Left cardiac atrium (tissue), 4 donors: ENCODE results near the gene HS2ST1. TPM values are rescaled to one million over a fixed set of nuclear protein-coding genes. Genes with fewer than 3 reads are reported as not detected.
A peak's percentile ranks its signal among the peaks of the same experiment; 100 is the strongest.
"Not testable (repeated sequence)": the region's sequence is repeated elsewhere in the genome, so short reads cannot be mapped to it uniquely, and the experiment has no call there.

Experiments
- ATAC-seq, 2 donors: fragments of 200-7000 bp; cut with Tn5 transposase; one replicate each; pipeline ENCODE4 v1.9.1; 2020; ENCODE audit warnings: mild to moderate bottlenecking in 2 of 2, moderate library complexity in 2 of 2
- DNase-seq: peaks from one replicate; pipeline ENCODE4 v3.0.0-alpha.2; 2020
- intact Hi-C, 2 donors: fragments of 100-400 bp; cut with DNase I; formaldehyde crosslinking; loops; one replicate each; pipeline versions ENCODE4 v1.14.1 to v1.15.1; 2022 to 2023
- total RNA-seq, 2 donors: library from RNA; stranded (reverse); fragmentation: NEBNext Ultra II Directional; extraction: Animal tissue kit (Norgen Biotek cat#: 25700); gene quantifications; one replicate each; pipeline ENCODE4 v1.2.1, GENCODE V29; 2021
- donor health status: DM: no; HTN: yes; CAD: no.
- donor health status: DM: no; HTN: yes; CAD: no; lungs with severe emphysema.
- donor health status: DM: yes; HTN: yes; CAD: no.
- donor health status: Dilated cardiomyopathy.

HS2ST1 gene
- total RNA-seq, 2 donors from 2014 or later = 12.8 to 12.9 TPM

- DNase-seq (no peak), ATAC-seq (no peak)
- intact Hi-C loops = no loop called here
Measured at GRCh38 chr1:87045761-87046304, 131.4 kb downstream of the HS2ST1 start.

- intact Hi-C loops = no loop called here
- ATAC-seq (no peak), DNase-seq (no peak)
Measured at GRCh38 chr1:87046951-87047350, 132.5 kb downstream of the HS2ST1 start.

GRCh38 chr1:87048237-87048636 is 133.8 kb downstream of the HS2ST1 start:
- ATAC-seq (no peak), DNase-seq (no peak)
- intact Hi-C loops = no loop called here

GRCh38 chr1:87051965-87052364 is 137.5 kb downstream of the HS2ST1 start:
- intact Hi-C loops = no loop called here
- ATAC-seq (no peak), DNase-seq (no peak)

- DNase-seq (no peak), ATAC-seq (no peak)
- intact Hi-C loops = no loop called here
Measured at GRCh38 chr1:87052400-87052799, 138.0 kb downstream of the HS2ST1 start.

- DNase-seq = no peak
- no peak for ATAC-seq
- intact Hi-C loops = no loop called here
Measured at GRCh38 chr1:87052961-87053360, 138.5 kb downstream of the HS2ST1 start.

- ATAC-seq (no peak), DNase-seq (no peak)
- intact Hi-C loops = no loop called here
Measured at GRCh38 chr1:87053446-87053845, 139.0 kb downstream of the HS2ST1 start.

- ATAC-seq (no peak), DNase-seq (no peak)
- intact Hi-C loops = no loop called here
Measured at GRCh38 chr1:87056974-87057373, 142.5 kb downstream of the HS2ST1 start.

GRCh38 chr1:87058343-87058649 is 143.9 kb downstream of the HS2ST1 start:
- intact Hi-C loops = no loop called here
- no peak for DNase-seq
- peak in 1 of 2 donors; percentile 25 for ATAC-seq

GRCh38 chr1:87061742-87062156 is 147.3 kb downstream of the HS2ST1 start:
- ATAC-seq = no peak
- intact Hi-C loops = no loop called here
- no peak for DNase-seq

GRCh38 chr1:87062687-87063086 is 148.3 kb downstream of the HS2ST1 start:
- no peak for ATAC-seq
- no peak for DNase-seq
- intact Hi-C loops = no loop called here

- ATAC-seq = no peak
- intact Hi-C loops = no loop called here
- DNase-seq = no peak
Measured at GRCh38 chr1:87064309-87064708, 149.9 kb downstream of the HS2ST1 start.

GRCh38 chr1:87064986-87065385 is 150.6 kb downstream of the HS2ST1 start:
- DNase-seq (no peak), ATAC-seq (no peak)
- intact Hi-C loops = no loop called here

- ATAC-seq, intact Hi-C loops, DNase-seq: not testable (repeated sequence)
Measured at GRCh38 chr1:87066708-87067107, 152.3 kb downstream of the HS2ST1 start.

- intact Hi-C loops = no loop called here
- no peak for DNase-seq
Measured at GRCh38 chr1:87072411-87072810, 158.0 kb downstream of the HS2ST1 start.

GRCh38 chr1:87072904-87073303 is 158.5 kb downstream of the HS2ST1 start:
- no peak for DNase-seq
- ATAC-seq = no peak
- intact Hi-C loops = no loop called here

More at GRCh38 chr1:87072411-87072810, 158.0 kb downstream of the HS2ST1 start:
- ATAC-seq = no peak

GRCh38 chr1:87074001-87074795 is 159.8 kb downstream of the HS2ST1 start:
- DNase-seq = no peak
- ATAC-seq = no peak
- intact Hi-C loops = no loop called here

GRCh38 chr1:87077959-87078639 is 163.7 kb downstream of the HS2ST1 start:
- DNase-seq = no peak
- ATAC-seq = no peak
- intact Hi-C loops = no loop called here

GRCh38 chr1:87084244-87084836 is 169.9 kb downstream of the HS2ST1 start:
- intact Hi-C loops = loop anchor here (10.0 kb wide), 3 partner anchors 250 to 700 kb away; no protein-coding TSS in a partner anchor
- ATAC-seq (peak in 1 of 2 donors; percentile 27), DNase-seq (no peak)

- intact Hi-C loops = loop anchor here (10.0 kb wide), 3 partner anchors 251 to 701 kb away; no protein-coding TSS in a partner anchor
- no peak for ATAC-seq
- DNase-seq = no peak
Measured at GRCh38 chr1:87086120-87086519, 171.7 kb downstream of the HS2ST1 start.
